ENCODE results near the gene CREBZF. TPM values are rescaled to one million over a fixed set of nuclear protein-coding genes. Genes with fewer than 3 reads are reported as not detected.

Gene CREBZF
- total RNA-seq, 4 donors from 2014 or later: 81.3 to 98.4 (median 92.5) TPM

- no peak overlapping the region for H3K4me3 ChIP-seq
- H3K9me3 ChIP-seq: no peaks in the 10 kb centered on the region
- no peak overlapping the region for H3K27ac ChIP-seq
- peaks cover 2 to 57% (median 3%) of the 10 kb centered on the region in 3 donors for H3K36me3 ChIP-seq
- no peak for DNase-seq (ENCODE audit: low spot score in 2 of 2)
- TF ChIP-seq EP300 (IDR thresholded peaks at IDR 0.05): no peak
- TF ChIP-seq POLR2A (IDR thresholded peaks at IDR 0.05): no peak
- TF ChIP-seq CTCF (IDR thresholded peaks at IDR 0.05): no peak
- H3K4me1 ChIP-seq: peaks cover 0 to 14% (median 1%) of the 10 kb centered on the region in 4 donors
- H3K27me3 ChIP-seq: no peaks in the 10 kb centered on the region
- 77 to 80% methylated on average over 3 of the region's 3 CpGs for WGBS, 2 donors
These were observed 30.2 kb downstream of the CREBZF start for GRCh38 chr11:85634747-85635146.

GRCh38 chr11:85628771-85629341 is 36.1 kb downstream of the CREBZF start:
- peaks cover 0 to 52% (median 18%) of the 10 kb centered on the region in 4 donors for H3K4me1 ChIP-seq
- TF ChIP-seq EP300 (IDR thresholded peaks at IDR 0.05): no peak
- DNase-seq (ENCODE audit: low spot score in 2 of 2): no peak
- peaks cover 0 to 18% (median 0%) of the 10 kb centered on the region in 3 donors for H3K36me3 ChIP-seq
- no peaks in the 10 kb centered on the region for H3K27me3 ChIP-seq
- peak overlapping the region; percentile 65 to 88 (median 82) for H3K4me3 ChIP-seq
- 1 to 2% methylated on average over 13 of the region's 13 CpGs for WGBS, 2 donors
- no peaks in the 10 kb centered on the region for H3K9me3 ChIP-seq
- peak overlapping the region; percentile 87 to 97 (median 93) for H3K27ac ChIP-seq

- H3K4me3 ChIP-seq: peak within 1 kb of the TSS; percentile 76 to 88 (median 82)
- DNase-seq (ENCODE audit: low spot score in 2 of 2): peak; percentile 97
- H3K4me1 ChIP-seq: peaks cover 0 to 52% (median 18%) of the 10 kb centered on the region in 4 donors
- WGBS, 2 donors: 0% methylated on average over 41 of the region's 41 CpGs
- H3K27ac ChIP-seq: peak within 1 kb of the TSS; percentile 92 to 97 (median 96)
- peak; percentile 89 to 91 for TF ChIP-seq POLR2A (IDR thresholded peaks at IDR 0.05)
- peak in 1 of 5 experiments; percentile 25 for TF ChIP-seq CTCF (IDR thresholded peaks at IDR 0.05)
- peak; percentile 80 to 98 for TF ChIP-seq EP300 (IDR thresholded peaks at IDR 0.05)
- H3K27me3 ChIP-seq: no peaks in the 10 kb centered on the region
- H3K9me3 ChIP-seq: no peaks in the 10 kb centered on the region
- peaks cover 0 to 18% (median 0%) of the 10 kb centered on the region in 3 donors for H3K36me3 ChIP-seq
These were observed 36.7 kb downstream of the CREBZF start, which contains the start of gene TMEM126B for GRCh38 chr11:85627998-85628770. TMEM126B (plus strand) TSS chr11:85628593; CDS start chr11:85628608, 15 bp downstream.

GRCh38 chr11:85627332-85627997 is 37.5 kb downstream of the CREBZF start, which contains the start of gene DLG2:
DLG2 (minus strand) TSS chr11:85627344.
- Histone ChIP-seq H3K27me3 (no peaks in the 10 kb centered on the region), H3K4me3 (peak within 1 kb of the TSS; percentile 76 to 88 (median 82)), H3K9me3 (no peaks in the 10 kb centered on the region), H3K4me1 (peaks cover 0 to 52% (median 18%) of the 10 kb centered on the region in 4 donors), H3K36me3 (peaks cover 0 to 18% (median 0%) of the 10 kb centered on the region in 3 donors), H3K27ac (peak within 1 kb of the TSS; percentile 92 to 97 (median 96))
- DNase-seq (ENCODE audit: low spot score in 2 of 2): peak in 1 of 2 donors; percentile 35
- no peak for TF ChIP-seq EP300 (IDR thresholded peaks at IDR 0.05)
- TF ChIP-seq POLR2A (IDR thresholded peaks at IDR 0.05): no peak
- no peak for TF ChIP-seq CTCF (IDR thresholded peaks at IDR 0.05)
- WGBS, 2 donors: 1% methylated on average over 23 of the region's 23 CpGs

- H3K9me3 ChIP-seq: no peaks in the 10 kb centered on the region
- H3K4me3 ChIP-seq: peak overlapping the region in 3 of 4 donors; percentile 76 to 88 (median 77)
- peaks cover 0 to 10% (median 0%) of the 10 kb centered on the region in 3 donors for H3K36me3 ChIP-seq
- DNase-seq (ENCODE audit: low spot score in 2 of 2): no peak
- no peaks in the 10 kb centered on the region for H3K27me3 ChIP-seq
- 22 to 36% methylated on average over 2 of the region's 2 CpGs for WGBS, 2 donors
- peaks cover 0 to 52% (median 18%) of the 10 kb centered on the region in 4 donors for H3K4me1 ChIP-seq
- no peak for TF ChIP-seq EP300 (IDR thresholded peaks at IDR 0.05)
- no peak for TF ChIP-seq POLR2A (IDR thresholded peaks at IDR 0.05)
- no peak for TF ChIP-seq CTCF (IDR thresholded peaks at IDR 0.05)
- peak overlapping the region in 3 of 4 donors; percentile 92 to 97 (median 97) for H3K27ac ChIP-seq
These were observed 38.4 kb downstream of the CREBZF start for GRCh38 chr11:85626496-85626895.
